Stimulated activated effector memory CD8-positive, alpha-beta T cell treated with anti-CD3 and anti-CD28 coated beads, Interleukin-12 subunit alpha, Interleukin-12 subunit beta, amount 100 ng/mL, for 72 hours (primary cell): ENCODE data around the gene HDGFL2.
"Not testable (repeated sequence)": the region's sequence is repeated elsewhere in the genome, so short reads cannot be mapped to it uniquely, and the experiment has no call there.

ENCODE experiments used
- ATAC-seq: fragments of 150-1000 bp; cut with Tn5 transposase; 2 replicates; pipeline ENCODE4 v1.10.0; 2021
- DNase-seq, 2 donors: peaks; one replicate each; pipeline ENCODE4 v3.0.0; 2021 to 2022; ENCODE audit warnings: low spot score in 2 of 2
- H3K27ac Mint-ChIP-seq: one replicate; pipeline ENCODE4 v1.8.0; 2022; ENCODE audit warnings: mild to moderate bottlenecking, mixed read lengths
- H3K36me3 Mint-ChIP-seq: one replicate; pipeline ENCODE4 v1.8.0; 2022; ENCODE audit warnings: mild to moderate bottlenecking, mixed read lengths
- H3K4me1 Mint-ChIP-seq: one replicate; pipeline ENCODE4 v1.8.0; 2022; ENCODE audit warnings: mixed read lengths
- H3K4me3 Mint-ChIP-seq: one replicate; pipeline ENCODE4 v1.8.0; 2022; ENCODE audit warnings: mild to moderate bottlenecking, mixed read lengths
- H3K9me3 Mint-ChIP-seq: one replicate; pipeline ENCODE4 v1.8.0; 2022; ENCODE audit warnings: mixed read lengths

HDGFL2 gene

GRCh38 chr19:4522291-4523002, 50.4 kb downstream of the HDGFL2 start:
- Mint-ChIP-seq H3K4me1 (peaks cover 5% of the 10 kb centered on the region), H3K36me3 (no peaks in the 10 kb centered on the region)
- ATAC-seq: no peak

GRCh38 chr19:4523306-4524110, 51.4 kb downstream of the HDGFL2 start:
- Mint-ChIP-seq H3K4me1 (peaks cover 5% of the 10 kb centered on the region), H3K36me3 (no peaks in the 10 kb centered on the region), H3K27ac (no peak overlapping the region), H3K4me3 (no peak overlapping the region), H3K9me3 (no peaks in the 10 kb centered on the region)
- ATAC-seq: no peak
- DNase-seq: peak in 1 of 2 donors; percentile 57

More at GRCh38 chr19:4522291-4523002, 50.4 kb downstream of the HDGFL2 start:
- no peak overlapping the region for H3K27ac Mint-ChIP-seq
- no peak overlapping the region for H3K4me3 Mint-ChIP-seq
- DNase-seq: no peak
- no peaks in the 10 kb centered on the region for H3K9me3 Mint-ChIP-seq

GRCh38 chr19:4524808-4525562, 52.9 kb downstream of the HDGFL2 start:
- no peak overlapping the region for H3K4me3 Mint-ChIP-seq
- DNase-seq (peak; percentile 61 to 85), ATAC-seq (peak; percentile 82)

DNA sequence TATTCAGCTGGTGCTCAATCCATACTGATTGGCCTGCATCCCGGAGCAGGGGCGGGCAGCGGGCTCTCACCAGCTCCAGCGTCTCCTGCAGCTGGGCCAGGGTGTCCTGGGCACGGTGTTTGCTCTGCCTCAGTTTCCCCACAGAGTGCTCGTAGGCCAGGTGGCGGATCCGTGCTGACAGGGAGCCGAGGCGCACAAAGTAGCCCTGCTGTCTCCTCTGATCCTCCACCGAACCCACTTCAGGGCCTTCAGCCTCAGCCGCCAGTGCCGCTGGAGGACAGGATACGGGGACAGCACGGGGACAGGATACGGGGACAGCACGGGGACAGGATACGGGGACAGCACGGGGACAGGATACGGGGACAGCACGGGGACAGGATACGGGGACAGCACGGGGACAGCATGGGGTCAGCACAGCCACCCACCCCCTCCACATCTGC, 53.5 kb downstream of the HDGFL2 start:
- Mint-ChIP-seq H3K4me3 (no peak overlapping the region), H3K27ac (no peak overlapping the region), H3K9me3 (no peaks in the 10 kb centered on the region), H3K36me3 (no peaks in the 10 kb centered on the region), H3K4me1 (peaks cover 5% of the 10 kb centered on the region)
- DNase-seq (no peak), ATAC-seq (no peak)

More at GRCh38 chr19:4524808-4525562, 52.9 kb downstream of the HDGFL2 start:
- Mint-ChIP-seq H3K36me3 (no peaks in the 10 kb centered on the region), H3K4me1 (peaks cover 5% of the 10 kb centered on the region), H3K9me3 (no peaks in the 10 kb centered on the region), H3K27ac (no peak overlapping the region)

GRCh38 chr19:4527377-4527776, 55.3 kb downstream of the HDGFL2 start:
- H3K36me3 Mint-ChIP-seq, H3K27ac Mint-ChIP-seq, H3K4me1 Mint-ChIP-seq, H3K4me3 Mint-ChIP-seq, DNase-seq, H3K9me3 Mint-ChIP-seq, ATAC-seq: not testable (repeated sequence)

- DNase-seq (no peak), ATAC-seq (no peak)
- Mint-ChIP-seq H3K9me3 (no peaks in the 10 kb centered on the region), H3K36me3 (no peaks in the 10 kb centered on the region), H3K4me3 (no peak overlapping the region), H3K4me1 (peaks cover 5% of the 10 kb centered on the region), H3K27ac (no peak overlapping the region)
Measured at GRCh38 chr19:4528843-4529242, 56.7 kb downstream of the HDGFL2 start.

DNA sequence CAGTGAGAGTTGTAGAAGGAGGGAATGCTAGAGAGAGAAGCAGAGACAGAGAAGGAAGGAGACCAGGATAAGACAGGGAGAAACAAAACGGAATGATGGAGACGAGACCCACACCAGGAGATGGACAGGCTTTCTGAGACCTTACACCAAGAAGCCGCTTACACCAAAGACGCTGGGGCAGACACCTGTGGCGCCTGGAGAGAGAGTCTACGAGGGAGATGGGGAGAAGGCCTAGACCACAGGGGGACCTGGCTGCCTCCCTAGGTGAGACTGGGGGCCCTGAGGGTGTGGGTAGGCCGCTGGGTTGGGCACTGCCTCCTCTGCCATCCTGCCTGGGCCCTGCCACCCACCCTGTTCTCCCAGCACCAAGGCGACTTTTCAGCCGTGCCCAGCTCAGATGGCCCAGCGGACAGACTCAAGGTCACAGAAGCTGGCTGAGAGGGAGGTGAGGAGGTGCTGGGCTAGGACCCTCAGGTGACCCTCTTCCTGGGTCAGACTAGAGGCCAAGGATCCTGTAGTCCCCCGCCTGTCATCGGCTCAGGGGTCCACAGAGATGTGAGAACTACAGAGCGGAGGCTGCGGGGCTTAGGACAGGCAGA, 57.9 kb downstream of the HDGFL2 start:
- H3K27ac Mint-ChIP-seq: no peak overlapping the region

GRCh38 chr19:4531562-4532165, 59.6 kb downstream of the HDGFL2 start:
- H3K27ac Mint-ChIP-seq: peak overlapping the region; percentile 21
- peak; percentile 22 for ATAC-seq
- H3K9me3 Mint-ChIP-seq: no peaks in the 10 kb centered on the region
- DNase-seq: no peak
- no peaks in the 10 kb centered on the region for H3K4me1 Mint-ChIP-seq
- H3K4me3 Mint-ChIP-seq: no peak overlapping the region
- H3K36me3 Mint-ChIP-seq: no peaks in the 10 kb centered on the region

More for the DNA sequence above, 57.9 kb downstream of the HDGFL2 start:
- DNase-seq (no peak), ATAC-seq (no peak)
- Mint-ChIP-seq H3K4me3 (no peak overlapping the region), H3K9me3 (no peaks in the 10 kb centered on the region), H3K36me3 (no peaks in the 10 kb centered on the region), H3K4me1 (peaks cover 5% of the 10 kb centered on the region)

GRCh38 chr19:4533334-4533733, 61.2 kb downstream of the HDGFL2 start:
- Mint-ChIP-seq H3K36me3 (no peaks in the 10 kb centered on the region), H3K27ac (no peak overlapping the region), H3K9me3 (no peaks in the 10 kb centered on the region), H3K4me3 (no peak overlapping the region), H3K4me1 (no peaks in the 10 kb centered on the region)
- DNase-seq (no peak), ATAC-seq (no peak)

DNA sequence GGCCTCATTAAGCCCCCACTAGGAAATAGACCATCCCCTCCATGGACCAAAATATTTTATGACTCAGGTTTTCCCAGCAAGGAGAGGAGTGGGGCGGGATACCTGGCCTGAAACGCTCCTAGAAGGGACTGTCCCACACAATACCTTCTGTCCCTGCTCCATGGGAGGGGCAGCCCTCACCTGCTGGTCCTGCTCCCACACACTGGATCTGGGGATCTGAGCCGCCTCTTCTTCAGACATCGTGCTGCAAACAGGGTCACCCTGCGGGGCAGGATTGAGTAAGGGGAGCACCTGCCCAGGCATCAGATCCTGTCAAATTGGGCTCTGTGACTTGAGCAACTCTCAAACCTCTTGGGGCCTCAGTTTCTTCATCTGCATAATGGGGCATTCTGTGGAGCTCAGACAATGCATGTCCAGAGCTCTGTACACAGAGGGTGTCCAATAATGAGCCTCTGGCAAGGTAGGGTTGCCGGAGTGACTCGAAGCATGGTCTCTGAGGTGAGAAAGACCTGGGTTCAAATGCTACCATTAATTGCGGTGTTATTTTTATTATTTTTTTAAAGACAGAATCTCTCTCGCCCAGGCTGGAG, 61.8 kb downstream of the HDGFL2 start:
- H3K36me3 Mint-ChIP-seq: no peaks in the 10 kb centered on the region
- H3K4me1 Mint-ChIP-seq: no peaks in the 10 kb centered on the region
- DNase-seq (no peak), ATAC-seq (no peak)
- no peaks in the 10 kb centered on the region for H3K9me3 Mint-ChIP-seq
- H3K4me3 Mint-ChIP-seq: no peak overlapping the region
- H3K27ac Mint-ChIP-seq: no peak overlapping the region

- Mint-ChIP-seq H3K27ac (no peak within 1 kb of the TSS), H3K4me1 (peaks cover 5% of the 10 kb centered on the region), H3K4me3 (peak within 1 kb of the TSS; percentile 2), H3K36me3 (no peaks in the 10 kb centered on the region), H3K9me3 (no peaks in the 10 kb centered on the region)
- DNase-seq (peak in 1 of 2 donors; percentile 57), ATAC-seq (peak; percentile 48)
Measured at GRCh38 chr19:4534836-4535658, 63.0 kb downstream of the HDGFL2 start, which contains the start of gene PLIN5. Gene PLIN5 (minus strand): TSS chr19:4535224. CDS start chr19:4534074, 1,150 bp downstream.

DNA sequence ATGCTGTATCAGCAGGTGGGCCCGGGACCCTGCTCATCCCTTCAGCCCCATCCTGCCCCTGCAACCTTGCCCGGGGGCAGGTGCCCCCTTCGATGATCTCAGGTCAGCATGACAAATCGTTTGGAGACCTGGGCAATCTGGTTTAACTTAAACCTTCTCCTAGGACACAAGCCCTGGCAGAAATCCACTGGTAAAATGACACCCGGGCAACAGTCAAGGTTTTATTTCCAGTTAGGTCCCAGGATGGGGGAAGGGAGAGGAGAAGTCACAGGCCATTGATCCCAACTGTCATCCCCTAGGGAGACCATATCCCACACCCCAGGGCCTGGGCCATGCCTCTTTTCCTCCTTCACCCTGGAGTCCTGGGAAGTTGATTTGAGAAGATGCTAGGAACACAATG, 64.7 kb downstream of the HDGFL2 start:
- Mint-ChIP-seq H3K36me3 (no peaks in the 10 kb centered on the region), H3K4me1 (peaks cover 7% of the 10 kb centered on the region), H3K27ac (no peak overlapping the region), H3K4me3 (no peak overlapping the region), H3K9me3 (no peaks in the 10 kb centered on the region)
- DNase-seq (no peak), ATAC-seq (no peak)

GRCh38 chr19:4537953-4538600, 66.0 kb downstream of the HDGFL2 start:
- no peaks in the 10 kb centered on the region for H3K9me3 Mint-ChIP-seq
- H3K4me1 Mint-ChIP-seq: peaks cover 7% of the 10 kb centered on the region
- no peak overlapping the region for H3K27ac Mint-ChIP-seq

More at GRCh38 chr19:4537953-4538600, 66.0 kb downstream of the HDGFL2 start:
- DNase-seq (no peak), ATAC-seq (no peak)
- Mint-ChIP-seq H3K36me3 (no peaks in the 10 kb centered on the region), H3K4me3 (no peak overlapping the region)
